SU-DHL-6 (cell line): ENCODE measurements around the gene SIRT7.
A peak's percentile ranks its signal among the peaks of the same experiment; 100 is the strongest.

Experiments used
- H2AFZ ChIP-seq: fragments of 200-600 bp; sonication (generic); 2 replicates; pipeline ENCODE4 v1.6.1; 2014; ENCODE audit warnings: low read depth, mild to moderate bottlenecking, moderate library complexity, mixed read lengths, antibody characterized with exemption, low read length; ENCODE audit not compliant: severe bottlenecking
- H3F3A ChIP-seq: fragments of 200-600 bp; shearing (Covaris generic); 2 replicates; pipeline ENCODE4 v1.6.0; 2016; ENCODE audit warnings: antibody characterized with exemption, mild to moderate bottlenecking; ENCODE audit not compliant: insufficient read depth
- H3K27ac ChIP-seq: fragments of 200-600 bp; sonication (generic); 2 replicates; pipeline ENCODE4 v1.5.1; 2016; ENCODE audit warnings: low read depth, mild to moderate bottlenecking, low read length, moderate library complexity, mixed read lengths
- H3K27me3 ChIP-seq: fragments of 200-600 bp; sonication (generic), shearing (Covaris generic); 2 replicates; pipeline ENCODE4 v1.6.0; 2014; ENCODE audit warnings: mild to moderate bottlenecking, low read length
- H3K36me3 ChIP-seq: fragments of 200-600 bp; sonication (generic); 2 replicates; pipeline ENCODE4 v1.6.1; 2014; ENCODE audit warnings: mild to moderate bottlenecking, low read length, mixed read lengths
- H3K4me2 ChIP-seq: fragments of 300-600, 200-600 bp; shearing (Covaris generic), sonication (generic); 2 replicates; pipeline ENCODE4 v1.6.0; 2014; ENCODE audit warnings: low read length, low read depth, mild to moderate bottlenecking; ENCODE audit not compliant: poor library complexity, severe bottlenecking
- H3K4me3 ChIP-seq: fragments of 200-600 bp; sonication (generic); 2 replicates; pipeline ENCODE4 v1.5.1; 2014; ENCODE audit warnings: antibody characterized with exemption, low read length, mild to moderate bottlenecking, mixed read lengths; ENCODE audit not compliant: insufficient read depth, poor library complexity, severe bottlenecking
- H3K79me2 ChIP-seq: fragments of 200-600 bp; sonication (generic); 2 replicates; pipeline ENCODE4 v1.6.1; 2014; ENCODE audit warnings: mild to moderate bottlenecking, low read length, moderate library complexity; ENCODE audit not compliant: insufficient read depth
- H3K9ac ChIP-seq: fragments of 200-600 bp; sonication (generic); 2 replicates; pipeline ENCODE4 v1.7.0; 2014; ENCODE audit warnings: mild to moderate bottlenecking, low read length
- H3K9me2 ChIP-seq: fragments of 200-600 bp; sonication (generic); replicated peaks from 2 replicates; pipeline ENCODE4 v1.6.1; 2014; ENCODE audit warnings: low read length; ENCODE audit not compliant: insufficient read depth
- H3K9me3 ChIP-seq: fragments of 200-600 bp; sonication (generic); 2 replicates; pipeline ENCODE4 v1.6.1; 2014; ENCODE audit warnings: low read length, mixed read lengths; ENCODE audit not compliant: insufficient read depth
- H4K20me1 ChIP-seq: fragments of 200-600 bp; sonication (generic); 2 replicates; pipeline ENCODE4 v1.6.1; 2014; ENCODE audit warnings: low read depth, mild to moderate bottlenecking, antibody characterized with exemption, low read length, moderate library complexity, mixed read lengths
- EZH2phosphoT487 ChIP-seq: fragments of 200-600 bp; sonication (generic), shearing (Covaris generic); conservative IDR thresholded peaks from 2 replicates; pipeline ENCODE4 v1.6.1; 2018; ENCODE audit warnings: mild to moderate bottlenecking, antibody characterized with exemption, low read length, moderate library complexity, mixed read lengths
- TF ChIP-seq, protein P1 (sequence below): fragments of 200-600 bp; sonication (generic); IDR thresholded peaks from one replicate; pipeline ENCODE4 v1.5.1; 2017; ENCODE audit warnings: antibody characterized with exemption, mild to moderate bottlenecking, low read length, moderate library complexity; ENCODE audit not compliant: insufficient read depth, poor library complexity, severe bottlenecking

SIRT7 gene

DNA sequence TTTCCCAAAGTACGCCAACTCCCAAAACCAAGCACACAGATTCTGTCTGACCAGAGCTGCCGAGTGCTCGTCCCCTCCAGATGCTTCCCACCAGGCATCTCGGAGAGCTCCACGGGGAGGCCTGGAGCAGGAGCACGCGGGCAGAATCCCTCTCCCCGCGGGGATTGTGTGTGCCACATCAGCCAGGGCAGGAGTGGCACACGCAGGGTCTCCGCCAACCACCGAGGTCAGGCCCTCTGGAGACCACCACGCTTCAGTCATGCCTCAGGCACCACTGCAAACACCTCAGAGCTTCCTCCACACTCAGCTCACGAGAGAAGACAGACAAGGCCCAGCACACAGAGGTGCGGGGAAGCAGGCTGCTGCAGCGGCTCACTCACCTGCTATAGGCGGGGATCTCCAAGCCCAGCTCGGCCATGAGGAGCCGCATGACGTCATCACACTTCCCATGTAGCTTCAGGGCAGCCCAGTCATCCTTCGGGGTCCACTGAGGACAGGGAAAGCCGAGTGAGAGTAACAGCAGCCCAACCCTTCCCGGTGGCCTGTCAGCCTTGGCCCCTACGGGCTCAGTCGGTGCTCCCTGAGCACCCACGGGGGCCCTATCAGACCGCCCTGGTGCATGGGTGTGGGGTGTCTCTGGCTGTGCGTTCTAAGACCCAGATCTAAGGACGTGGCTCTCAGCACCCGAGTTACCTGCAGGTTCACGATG, 4.4 kb downstream of the SIRT7 start:
- H2AFZ ChIP-seq = no peak overlapping the region
- H3K4me2 ChIP-seq = no peak overlapping the region
- H3K27me3 ChIP-seq = no peaks in the 10 kb centered on the region
- H3K9me3 ChIP-seq = no peaks in the 10 kb centered on the region
- H4K20me1 ChIP-seq = no peaks in the 10 kb centered on the region
- H3K9me2 ChIP-seq = no peaks in the 10 kb centered on the region
- H3K36me3 ChIP-seq = no peaks in the 10 kb centered on the region
- peaks cover 30% of the 10 kb centered on the region for H3K79me2 ChIP-seq
- TF ChIP-seq, protein P1, sequence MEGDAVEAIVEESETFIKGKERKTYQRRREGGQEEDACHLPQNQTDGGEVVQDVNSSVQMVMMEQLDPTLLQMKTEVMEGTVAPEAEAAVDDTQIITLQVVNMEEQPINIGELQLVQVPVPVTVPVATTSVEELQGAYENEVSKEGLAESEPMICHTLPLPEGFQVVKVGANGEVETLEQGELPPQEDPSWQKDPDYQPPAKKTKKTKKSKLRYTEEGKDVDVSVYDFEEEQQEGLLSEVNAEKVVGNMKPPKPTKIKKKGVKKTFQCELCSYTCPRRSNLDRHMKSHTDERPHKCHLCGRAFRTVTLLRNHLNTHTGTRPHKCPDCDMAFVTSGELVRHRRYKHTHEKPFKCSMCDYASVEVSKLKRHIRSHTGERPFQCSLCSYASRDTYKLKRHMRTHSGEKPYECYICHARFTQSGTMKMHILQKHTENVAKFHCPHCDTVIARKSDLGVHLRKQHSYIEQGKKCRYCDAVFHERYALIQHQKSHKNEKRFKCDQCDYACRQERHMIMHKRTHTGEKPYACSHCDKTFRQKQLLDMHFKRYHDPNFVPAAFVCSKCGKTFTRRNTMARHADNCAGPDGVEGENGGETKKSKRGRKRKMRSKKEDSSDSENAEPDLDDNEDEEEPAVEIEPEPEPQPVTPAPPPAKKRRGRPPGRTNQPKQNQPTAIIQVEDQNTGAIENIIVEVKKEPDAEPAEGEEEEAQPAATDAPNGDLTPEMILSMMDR = no peak
- TF ChIP-seq EZH2phosphoT487 = no peak
- peaks cover 5% of the 10 kb centered on the region; the same call in 1 of the 2 replicates for H3F3A ChIP-seq
- no peak overlapping the region for H3K9ac ChIP-seq
- H3K27ac ChIP-seq = no peak overlapping the region
- H3K4me3 ChIP-seq = no peak overlapping the region

DNA sequence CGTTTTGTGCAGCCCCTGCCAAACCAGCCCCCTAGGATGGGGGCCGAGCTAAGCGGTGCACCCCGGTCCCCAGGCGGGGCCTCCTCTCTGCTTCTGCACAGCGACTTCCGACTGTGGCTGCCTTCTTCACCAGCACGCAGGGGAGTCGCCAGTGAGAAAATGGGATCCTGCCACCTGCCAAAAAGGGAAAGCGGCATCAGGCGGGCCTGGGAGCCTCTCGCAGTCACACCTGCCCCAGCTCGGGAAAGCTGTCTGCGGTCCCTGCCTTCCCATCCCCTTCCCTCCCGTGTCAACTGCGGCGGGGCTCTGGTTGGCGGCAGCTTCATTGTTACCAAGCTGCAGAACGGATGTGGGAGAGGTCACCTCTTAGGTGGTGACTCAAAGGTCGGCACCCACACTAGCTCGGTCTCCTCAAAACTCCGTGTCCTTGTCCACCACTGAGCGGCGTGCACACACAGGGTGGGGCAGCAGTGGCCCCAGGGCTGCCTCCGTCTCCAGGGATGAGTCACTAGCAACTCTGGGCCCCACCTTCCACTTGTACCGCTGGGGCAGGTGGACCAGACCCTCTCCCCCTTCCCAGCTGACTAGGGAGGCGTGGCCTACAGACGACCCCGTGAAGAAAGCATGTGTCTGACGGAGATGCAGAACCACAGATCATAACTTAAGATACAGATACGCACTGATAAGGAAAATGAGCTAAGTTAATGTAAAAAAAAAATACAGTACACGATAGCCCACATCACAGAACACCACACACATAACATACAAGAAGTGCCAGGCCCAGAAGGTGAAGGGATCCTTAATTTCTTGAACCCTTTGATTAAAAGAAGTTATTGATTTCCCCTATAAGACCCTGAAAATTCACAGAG, 5.3 kb downstream of the SIRT7 start:
- Histone ChIP-seq H2AFZ (no peak overlapping the region), H3K36me3 (no peaks in the 10 kb centered on the region), H3K9ac (no peak overlapping the region), H3K27ac (no peak overlapping the region), H3K27me3 (no peaks in the 10 kb centered on the region), H4K20me1 (no peaks in the 10 kb centered on the region), H3K9me2 (no peaks in the 10 kb centered on the region), H3K9me3 (no peaks in the 10 kb centered on the region), H3K4me3 (no peak overlapping the region), H3K79me2 (peaks cover 30% of the 10 kb centered on the region), H3F3A (peaks cover 5% of the 10 kb centered on the region; the same call in 1 of the 2 replicates), H3K4me2 (no peak overlapping the region)
- TF ChIP-seq, protein P1 = no peak
- TF ChIP-seq EZH2phosphoT487 = no peak

DNA sequence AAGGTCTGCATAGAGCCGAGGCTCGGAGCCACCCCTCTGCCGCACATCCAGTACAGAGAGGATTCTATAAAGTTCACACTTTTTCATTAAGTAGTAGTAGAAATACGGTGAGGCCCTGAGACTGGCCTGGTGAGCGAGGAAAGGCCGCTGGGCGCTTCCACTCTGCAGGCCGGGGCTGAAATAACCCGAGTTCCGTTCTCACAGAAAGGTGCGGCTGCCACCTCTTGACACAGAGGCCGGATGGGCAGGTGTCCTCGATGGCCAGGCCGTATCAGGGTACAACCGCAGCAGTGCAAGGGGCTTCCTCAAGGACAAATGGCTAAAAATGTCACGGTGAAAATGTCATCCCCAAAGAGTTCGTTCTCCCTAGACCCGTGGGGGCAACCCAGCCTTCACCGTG, 6.0 kb downstream of the SIRT7 start:
- Histone ChIP-seq H3K27me3 (no peaks in the 10 kb centered on the region), H4K20me1 (no peaks in the 10 kb centered on the region), H3K79me2 (peaks cover 23% of the 10 kb centered on the region), H3K9me2 (no peaks in the 10 kb centered on the region), H3K27ac (no peak overlapping the region), H2AFZ (no peak overlapping the region), H3K9me3 (no peaks in the 10 kb centered on the region), H3K4me3 (no peak overlapping the region), H3K4me2 (peak overlapping the region; percentile 22), H3F3A (peaks cover 5% of the 10 kb centered on the region; the same call in 1 of the 2 replicates), H3K9ac (no peak overlapping the region), H3K36me3 (no peaks in the 10 kb centered on the region)
- TF ChIP-seq, protein P1 = no peak
- TF ChIP-seq EZH2phosphoT487 = no peak
